ENCODE results near the gene KCNJ2.

DNA sequence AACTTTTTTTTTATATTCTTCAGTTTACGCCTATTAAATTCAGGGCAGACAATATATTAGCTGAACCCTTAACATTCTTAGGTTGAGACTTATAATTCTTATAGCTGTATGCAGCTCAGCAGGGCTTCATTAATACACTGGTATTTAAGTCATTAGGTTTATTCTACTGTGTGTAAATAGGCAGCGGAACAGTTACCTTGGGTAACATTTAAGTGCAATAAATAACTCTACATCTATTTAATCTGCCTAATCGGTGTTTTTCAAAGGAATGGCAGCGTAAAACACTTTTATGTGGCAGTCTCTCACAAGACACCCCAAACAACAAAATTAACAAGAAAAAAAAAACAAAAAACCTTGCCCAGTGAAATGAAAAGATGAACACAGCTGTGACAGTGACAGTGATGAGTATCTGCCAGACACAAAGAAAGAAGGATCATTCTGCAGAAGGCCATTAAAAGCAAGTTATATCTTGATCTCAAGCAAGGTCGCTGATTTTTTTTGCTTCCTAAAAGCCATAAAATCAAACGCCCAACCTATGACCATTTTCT, 32.6 kb downstream of the KCNJ2 start:
- no peak for TF ChIP-seq CTCF (IDR thresholded peaks at IDR 0.05)
- TF ChIP-seq POLR2A (IDR thresholded peaks at IDR 0.05): no peak
